ENCODE data around the gene DNAI1.

DNAI1 gene

DNA sequence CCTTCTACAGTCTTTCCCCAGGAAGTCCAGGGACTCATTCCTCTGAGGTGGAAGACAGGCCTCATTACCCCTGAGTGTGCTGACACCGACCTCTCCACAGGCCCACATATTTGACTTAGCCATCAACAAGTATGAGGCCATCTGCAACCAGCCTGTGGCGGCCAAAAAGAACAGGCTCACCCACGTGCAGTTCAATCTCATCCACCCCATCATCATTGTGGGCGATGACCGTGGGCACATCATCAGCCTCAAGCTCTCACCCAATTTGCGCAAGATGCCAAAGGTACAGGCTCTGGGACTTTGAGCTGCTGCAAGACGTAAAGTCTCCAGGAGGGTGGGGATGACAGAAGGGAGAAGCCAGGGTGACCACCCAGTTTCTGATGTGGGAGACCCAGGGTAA lies 58.6 kb downstream of the DNAI1 start:
- TF ChIP-seq, protein P1, sequence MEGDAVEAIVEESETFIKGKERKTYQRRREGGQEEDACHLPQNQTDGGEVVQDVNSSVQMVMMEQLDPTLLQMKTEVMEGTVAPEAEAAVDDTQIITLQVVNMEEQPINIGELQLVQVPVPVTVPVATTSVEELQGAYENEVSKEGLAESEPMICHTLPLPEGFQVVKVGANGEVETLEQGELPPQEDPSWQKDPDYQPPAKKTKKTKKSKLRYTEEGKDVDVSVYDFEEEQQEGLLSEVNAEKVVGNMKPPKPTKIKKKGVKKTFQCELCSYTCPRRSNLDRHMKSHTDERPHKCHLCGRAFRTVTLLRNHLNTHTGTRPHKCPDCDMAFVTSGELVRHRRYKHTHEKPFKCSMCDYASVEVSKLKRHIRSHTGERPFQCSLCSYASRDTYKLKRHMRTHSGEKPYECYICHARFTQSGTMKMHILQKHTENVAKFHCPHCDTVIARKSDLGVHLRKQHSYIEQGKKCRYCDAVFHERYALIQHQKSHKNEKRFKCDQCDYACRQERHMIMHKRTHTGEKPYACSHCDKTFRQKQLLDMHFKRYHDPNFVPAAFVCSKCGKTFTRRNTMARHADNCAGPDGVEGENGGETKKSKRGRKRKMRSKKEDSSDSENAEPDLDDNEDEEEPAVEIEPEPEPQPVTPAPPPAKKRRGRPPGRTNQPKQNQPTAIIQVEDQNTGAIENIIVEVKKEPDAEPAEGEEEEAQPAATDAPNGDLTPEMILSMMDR (IDR thresholded peaks at IDR 0.05; ENCODE audit: borderline replicate concordance, insufficient read depth, low read depth, low read length): no peak
- H3K4me3 ChIP-seq (ENCODE audit: low read depth, low read length): no peak overlapping the region

DNA sequence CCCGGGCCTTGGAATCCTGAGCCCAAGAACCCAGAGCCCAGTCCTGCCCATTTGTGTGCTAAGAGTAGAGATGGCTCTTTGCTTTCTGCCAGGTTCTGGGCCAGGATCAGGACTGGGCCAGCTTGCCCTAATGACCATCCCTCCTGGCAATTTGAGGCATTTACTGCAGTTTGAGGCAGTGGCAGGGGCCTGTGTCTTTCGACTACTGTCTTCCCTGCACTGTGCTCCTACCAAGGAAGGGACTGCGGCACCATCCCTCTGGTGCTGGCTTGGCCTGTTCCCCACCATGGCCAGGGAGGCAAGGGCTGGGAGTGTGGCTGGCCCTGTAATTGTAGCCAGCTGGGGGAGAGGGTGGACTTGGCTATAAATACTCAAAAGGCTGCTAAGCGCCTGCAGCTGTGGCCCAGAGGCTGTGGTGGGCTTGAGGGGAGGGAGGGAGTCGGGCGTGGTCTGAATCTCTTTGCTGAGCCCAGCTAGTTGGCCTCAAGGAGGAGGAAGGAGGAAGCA lies 59.6 kb downstream of the DNAI1 start:
- no peak overlapping the region for H3K4me3 ChIP-seq (ENCODE audit: low read depth, low read length)
- TF ChIP-seq, protein P1 (IDR thresholded peaks at IDR 0.05; ENCODE audit: borderline replicate concordance, insufficient read depth, low read depth, low read length): no peak

DNA sequence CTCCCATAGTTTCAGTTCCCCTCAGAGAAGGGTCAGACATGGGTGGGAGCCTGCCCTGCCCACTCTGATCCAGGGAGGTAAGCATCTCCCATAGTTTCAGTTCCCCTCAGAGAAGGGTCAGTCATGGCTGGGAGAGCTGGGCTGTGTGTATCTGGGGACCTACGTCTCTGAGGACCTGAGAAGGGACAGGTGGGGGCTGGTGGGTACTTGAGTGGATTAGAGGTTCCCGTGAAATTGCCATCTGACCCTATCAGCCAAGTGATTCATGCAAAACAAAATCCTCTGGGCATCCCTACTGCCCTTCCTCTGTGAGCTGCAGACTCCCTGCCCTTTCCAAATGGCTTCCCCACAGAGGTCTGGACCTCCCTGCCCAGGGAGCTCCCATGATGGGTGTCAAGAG lies 60.3 kb downstream of the DNAI1 start:
- H3K4me3 ChIP-seq (ENCODE audit: low read depth, low read length): no peak overlapping the region
- TF ChIP-seq, protein P1 (IDR thresholded peaks at IDR 0.05; ENCODE audit: borderline replicate concordance, insufficient read depth, low read depth, low read length): no peak

DNA sequence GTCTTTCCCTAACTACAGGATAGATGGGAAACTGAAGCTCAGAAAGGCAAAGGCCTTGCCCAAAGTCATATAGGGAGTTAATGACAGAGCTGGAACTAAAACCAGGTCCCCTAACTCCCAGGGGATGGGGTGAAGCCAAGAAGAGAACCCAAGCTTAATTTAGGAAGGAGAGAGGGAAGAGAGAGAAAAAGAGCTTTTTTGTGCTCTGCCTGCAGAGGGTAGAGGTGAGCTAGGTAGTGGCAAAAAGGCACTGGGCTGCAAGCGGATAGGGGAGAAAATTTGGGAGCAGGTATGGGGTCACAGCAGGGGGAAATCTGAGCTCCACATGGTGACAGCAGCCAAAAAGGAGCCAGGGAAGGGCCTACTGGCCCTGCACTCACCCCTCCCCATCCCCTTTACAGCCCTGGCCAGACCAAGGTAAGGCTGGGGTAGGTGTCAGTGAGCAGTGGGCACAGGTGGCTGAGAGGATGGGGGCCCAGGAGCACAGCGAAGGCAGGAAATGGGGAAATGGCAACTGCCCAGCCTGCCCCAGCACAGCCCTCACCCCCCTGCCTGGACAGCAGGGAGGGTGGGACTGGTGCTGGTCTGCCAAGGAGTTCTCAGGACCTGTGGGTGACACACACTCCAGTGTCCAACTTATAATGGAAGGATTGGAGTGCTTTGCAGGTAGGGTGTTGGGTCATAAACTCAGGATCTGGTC lies 60.9 kb downstream of the DNAI1 start:
- H3K4me3 ChIP-seq (ENCODE audit: low read depth, low read length): no peak overlapping the region
- TF ChIP-seq, protein P1 (IDR thresholded peaks at IDR 0.05; ENCODE audit: borderline replicate concordance, insufficient read depth, low read depth, low read length): no peak

DNA sequence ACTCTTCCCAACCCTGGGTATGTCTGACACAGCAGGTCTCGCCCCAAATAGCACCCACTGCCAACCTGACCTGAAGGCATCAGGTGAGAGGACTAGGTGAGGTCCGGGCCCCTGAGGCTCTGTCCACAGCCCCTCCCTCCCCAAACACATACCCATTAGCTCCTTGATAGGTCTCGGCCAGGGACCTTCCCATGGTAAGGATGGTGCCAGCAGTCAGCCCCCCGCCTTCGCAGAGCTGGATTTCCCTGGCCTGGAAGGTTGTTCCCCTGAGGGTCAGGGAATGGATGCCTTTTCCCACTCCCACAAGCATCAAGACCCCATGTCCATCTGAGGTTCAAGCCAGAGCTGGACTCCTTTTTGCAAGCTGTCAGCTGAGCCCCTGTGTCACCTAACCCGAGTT lies 61.5 kb downstream of the DNAI1 start:
- TF ChIP-seq, protein P1 (IDR thresholded peaks at IDR 0.05; ENCODE audit: borderline replicate concordance, insufficient read depth, low read depth, low read length): no peak
- H3K4me3 ChIP-seq (ENCODE audit: low read depth, low read length): no peak overlapping the region

DNA sequence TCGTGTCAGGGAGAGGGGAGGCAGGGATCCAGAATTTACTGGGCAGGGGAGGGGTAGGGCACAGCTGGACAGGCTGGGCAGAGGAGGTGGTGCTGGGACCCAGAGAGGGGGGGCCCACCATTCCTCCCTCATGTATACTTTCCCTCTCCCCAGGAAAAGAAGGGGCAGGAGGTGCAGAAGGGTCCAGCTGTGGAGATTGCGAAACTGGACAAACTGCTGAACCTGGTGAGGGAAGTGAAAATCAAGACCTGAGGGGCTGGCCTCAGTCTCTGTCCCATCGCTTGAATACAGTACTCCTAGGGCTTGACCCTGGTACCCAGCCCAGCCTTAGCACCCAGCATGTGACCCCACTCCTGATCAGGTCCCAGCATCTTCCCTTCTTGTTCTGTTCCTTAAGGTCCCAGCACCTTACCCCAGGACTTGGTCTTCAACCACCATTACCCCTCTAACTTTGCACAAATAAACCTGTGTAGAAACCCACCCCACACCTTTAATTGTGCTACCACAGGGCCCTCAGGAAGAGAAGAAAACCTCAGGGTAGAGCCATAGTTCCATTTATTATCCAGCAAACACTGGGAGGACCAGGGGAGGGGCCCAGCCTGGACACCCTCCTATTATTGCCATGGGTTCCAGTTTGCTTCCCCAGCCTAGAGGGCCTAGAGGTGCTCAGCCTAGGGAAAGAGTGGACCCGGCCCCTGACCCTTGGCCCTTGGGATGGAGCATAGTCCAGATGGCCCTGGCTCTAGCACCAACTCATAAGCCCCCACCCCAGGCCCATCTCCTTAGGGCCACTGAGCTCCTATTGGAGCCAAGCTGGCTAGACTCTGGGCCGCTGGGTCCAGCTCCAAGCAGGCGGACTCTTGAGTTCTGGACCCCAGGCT lies 62.1 kb downstream of the DNAI1 start:
- no peak overlapping the region for H3K4me3 ChIP-seq (ENCODE audit: low read depth, low read length)
- TF ChIP-seq, protein P1 (IDR thresholded peaks at IDR 0.05; ENCODE audit: borderline replicate concordance, insufficient read depth, low read depth, low read length): no peak

Measured in GM12875 (cell line).